ENCODE data around the gene SLC25A10.
A peak's percentile ranks its signal among the peaks of the same experiment; 100 is the strongest.

The SLC25A10 gene

GRCh38 chr17:81676906-81677305 lies 35.2 kb upstream of the SLC25A10 start:
- Mint-ChIP-seq H3K27ac (no peak overlapping the region), H3K4me3 (no peak overlapping the region), H3K27me3 (ENCODE audit: low read depth) (no peaks in the 10 kb centered on the region), H3K4me1 (peaks cover 4% of the 10 kb centered on the region), H3K36me3 (ENCODE audit: low read depth) (peaks cover 27% of the 10 kb centered on the region), H3K9me3 (no peaks in the 10 kb centered on the region)
- TF ChIP-seq CTCF (IDR thresholded peaks at IDR 0.05; ENCODE audit: unreplicated experiment in 3 of 3), result no peak

DNA sequence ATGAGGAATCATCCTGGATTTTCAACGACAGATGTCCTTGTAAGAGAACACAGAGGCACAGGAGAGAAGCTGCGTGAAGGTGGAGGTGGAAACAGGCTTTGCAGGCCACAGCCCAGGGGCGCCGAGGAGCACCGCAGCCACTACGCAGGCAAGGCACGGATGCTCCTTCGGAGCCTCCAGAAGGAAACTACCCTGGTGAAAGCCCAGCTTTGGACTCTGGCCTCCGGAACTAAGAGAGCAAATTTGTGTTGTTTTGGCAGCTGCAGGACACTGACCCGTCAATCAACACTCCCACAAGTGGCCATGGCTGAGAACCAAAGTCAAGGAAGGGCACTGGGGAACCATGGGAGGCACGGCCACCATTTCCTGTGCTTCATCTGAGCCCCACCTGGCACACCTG lies 31.9 kb upstream of the SLC25A10 start:
- Mint-ChIP-seq H3K4me1 (peaks cover 22% of the 10 kb centered on the region), H3K9me3 (no peaks in the 10 kb centered on the region), H3K27ac (no peak overlapping the region), H3K36me3 (ENCODE audit: low read depth) (peaks cover 12% of the 10 kb centered on the region), H3K4me3 (peak overlapping the region; percentile 59 to 79 (median 77)), H3K27me3 (ENCODE audit: low read depth) (no peaks in the 10 kb centered on the region)
- TF ChIP-seq CTCF (IDR thresholded peaks at IDR 0.05; ENCODE audit: unreplicated experiment in 3 of 3), result no peak

DNA sequence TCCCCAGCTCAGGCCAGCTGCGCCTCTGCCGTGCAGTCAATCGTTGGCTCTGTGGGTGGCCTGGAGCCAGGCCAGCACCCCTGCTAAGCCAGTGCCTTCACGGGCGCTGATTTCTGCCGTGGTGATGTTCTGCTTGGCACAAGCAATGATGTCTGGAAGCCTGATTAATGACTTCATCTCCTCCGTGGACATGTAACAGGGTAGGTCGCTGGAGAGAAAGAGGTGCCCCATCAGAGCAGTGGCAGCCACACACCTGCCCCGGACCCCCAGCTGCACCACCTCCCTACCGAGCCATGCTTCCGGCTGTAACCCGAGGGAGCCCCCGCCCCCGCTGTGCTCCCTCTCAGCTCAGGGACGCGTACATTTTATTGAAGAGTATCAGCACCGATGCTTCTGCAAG lies 30.4 kb upstream of the SLC25A10 start:
- H3K4me3 Mint-ChIP-seq, result peak overlapping the region; percentile 78 to 92 (median 85)
- no peaks in the 10 kb centered on the region for H3K27me3 Mint-ChIP-seq (ENCODE audit: low read depth)
- H3K27ac Mint-ChIP-seq, result no peak overlapping the region
- no peaks in the 10 kb centered on the region for H3K9me3 Mint-ChIP-seq
- H3K36me3 Mint-ChIP-seq (ENCODE audit: low read depth), result peaks cover 16% of the 10 kb centered on the region
- no peak for TF ChIP-seq CTCF (IDR thresholded peaks at IDR 0.05; ENCODE audit: unreplicated experiment in 3 of 3)
- peaks cover 22% of the 10 kb centered on the region for H3K4me1 Mint-ChIP-seq

DNA sequence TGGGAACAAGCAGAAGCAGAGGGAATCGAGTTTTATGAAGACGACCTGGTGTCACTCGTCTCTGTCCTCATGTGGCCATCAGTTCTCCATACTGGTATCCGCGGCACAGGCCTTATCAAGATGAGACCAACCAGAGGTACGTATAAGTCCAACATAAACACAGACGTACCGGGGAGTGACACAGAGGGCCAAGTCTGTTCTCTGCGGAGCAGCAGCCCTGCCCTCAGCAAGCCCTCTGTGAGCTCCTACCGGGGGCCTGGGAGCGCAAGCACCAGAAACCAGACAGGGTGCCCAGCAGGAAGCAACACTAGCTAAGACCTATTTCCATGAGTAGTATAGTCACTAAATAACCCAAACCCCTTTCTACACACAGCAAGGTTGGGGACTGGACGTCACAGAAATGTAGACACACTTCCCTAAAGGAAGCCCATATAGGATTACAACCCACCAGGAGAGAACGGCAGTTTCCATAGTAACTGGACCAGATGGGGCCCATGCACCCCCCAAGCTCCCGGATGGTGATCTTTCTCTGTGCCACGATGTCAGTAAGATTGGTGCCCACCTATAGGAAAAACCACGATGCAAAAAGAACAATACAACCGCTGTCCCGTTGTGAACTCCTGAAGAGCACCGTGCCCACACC lies 29.4 kb upstream of the SLC25A10 start:
- no peak for TF ChIP-seq CTCF (IDR thresholded peaks at IDR 0.05; ENCODE audit: unreplicated experiment in 3 of 3)
- Mint-ChIP-seq H3K9me3 (no peaks in the 10 kb centered on the region), H3K27ac (peak overlapping the region; percentile 46 to 86 (median 81)), H3K36me3 (ENCODE audit: low read depth) (peaks cover 23% of the 10 kb centered on the region), H3K4me3 (peak overlapping the region; percentile 85 to 93 (median 92)), H3K27me3 (ENCODE audit: low read depth) (no peaks in the 10 kb centered on the region), H3K4me1 (peaks cover 22% of the 10 kb centered on the region)

DNA sequence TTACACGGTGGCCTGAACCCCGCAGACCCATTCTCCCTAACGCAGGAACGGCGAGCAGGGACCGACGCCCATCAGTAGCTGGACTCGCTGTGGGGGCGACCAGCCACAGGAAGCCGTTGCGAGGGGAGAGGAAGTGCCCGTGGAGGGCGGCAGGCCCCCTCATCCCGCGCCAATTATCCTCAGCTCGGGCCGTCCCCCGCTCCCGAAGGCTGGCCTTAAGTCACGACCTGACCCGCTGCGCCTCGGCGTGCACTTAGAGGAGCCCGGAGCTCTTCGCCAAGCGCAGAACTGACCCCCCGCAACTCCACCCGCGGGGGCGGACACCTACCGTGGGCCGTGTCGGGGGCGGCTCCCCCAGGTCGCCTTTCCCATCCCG lies 28.9 kb upstream of the SLC25A10 start:
- H3K4me1 Mint-ChIP-seq, result peaks cover 22% of the 10 kb centered on the region
- TF ChIP-seq CTCF (IDR thresholded peaks at IDR 0.05; ENCODE audit: unreplicated experiment in 3 of 3), result no peak
- peak overlapping the region; percentile 46 to 86 (median 81) for H3K27ac Mint-ChIP-seq
- H3K36me3 Mint-ChIP-seq (ENCODE audit: low read depth), result peaks cover 23% of the 10 kb centered on the region
- H3K9me3 Mint-ChIP-seq, result no peaks in the 10 kb centered on the region
- peak overlapping the region; percentile 85 to 93 (median 92) for H3K4me3 Mint-ChIP-seq
- no peaks in the 10 kb centered on the region for H3K27me3 Mint-ChIP-seq (ENCODE audit: low read depth)

Data from nephron (organoid).